GM10266 (cell line): ENCODE data around the gene IL12B.
"Not testable (repeated sequence)": the region's sequence is repeated elsewhere in the genome, so short reads cannot be mapped to it uniquely, and the experiment has no call there.

Experiments
- DNase-seq: peaks from one replicate; pipeline ENCODE4 v3.0.0; 2012; ENCODE audit errors: extremely low spot score
- TF ChIP-seq, protein P1 (sequence below): IDR thresholded peaks from 2 replicates; pipeline ENCODE4 v1.5.1; 2012; ENCODE audit warnings: mild to moderate bottlenecking, low read depth; ENCODE audit not compliant: control insufficient read depth, insufficient read depth; ENCODE audit errors: missing control alignments

IL12B gene

DNA sequence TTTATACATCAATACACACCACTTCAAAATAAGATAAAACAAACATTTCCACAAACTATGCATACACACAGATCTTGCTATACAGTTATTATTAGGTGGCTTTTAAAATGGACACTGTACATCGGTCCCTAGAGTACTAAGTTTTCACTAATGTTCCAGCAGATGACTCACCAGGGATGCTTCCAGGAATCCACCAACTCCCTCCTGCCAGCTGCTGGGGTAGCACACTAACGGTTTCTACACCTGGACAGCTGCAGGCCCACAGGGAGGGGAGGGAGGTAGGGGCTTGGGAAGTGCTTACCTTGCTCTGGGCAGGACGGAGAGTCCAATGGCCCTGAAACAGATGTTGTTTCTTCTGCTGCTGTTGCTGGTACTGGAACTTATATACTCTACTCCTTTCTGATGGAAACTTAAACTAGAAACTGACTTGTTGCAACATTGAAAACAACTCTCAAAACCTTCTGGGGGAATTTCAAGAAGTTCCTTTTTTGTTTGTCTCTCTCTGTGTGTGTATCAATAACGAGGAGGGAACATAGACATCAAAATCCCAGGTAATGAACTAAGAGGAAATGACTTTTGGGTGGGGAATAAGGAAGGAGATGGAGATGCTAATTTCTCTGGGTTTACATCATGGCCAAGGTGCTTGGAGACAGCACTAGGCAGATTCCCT, at the start of gene IL12B:
TSS of gene IL12B (minus strand) at position 357 of the 670 bp plus-strand sequence. CDS start 3,705 bp downstream, outside the sequence.
- TF ChIP-seq, protein P1, sequence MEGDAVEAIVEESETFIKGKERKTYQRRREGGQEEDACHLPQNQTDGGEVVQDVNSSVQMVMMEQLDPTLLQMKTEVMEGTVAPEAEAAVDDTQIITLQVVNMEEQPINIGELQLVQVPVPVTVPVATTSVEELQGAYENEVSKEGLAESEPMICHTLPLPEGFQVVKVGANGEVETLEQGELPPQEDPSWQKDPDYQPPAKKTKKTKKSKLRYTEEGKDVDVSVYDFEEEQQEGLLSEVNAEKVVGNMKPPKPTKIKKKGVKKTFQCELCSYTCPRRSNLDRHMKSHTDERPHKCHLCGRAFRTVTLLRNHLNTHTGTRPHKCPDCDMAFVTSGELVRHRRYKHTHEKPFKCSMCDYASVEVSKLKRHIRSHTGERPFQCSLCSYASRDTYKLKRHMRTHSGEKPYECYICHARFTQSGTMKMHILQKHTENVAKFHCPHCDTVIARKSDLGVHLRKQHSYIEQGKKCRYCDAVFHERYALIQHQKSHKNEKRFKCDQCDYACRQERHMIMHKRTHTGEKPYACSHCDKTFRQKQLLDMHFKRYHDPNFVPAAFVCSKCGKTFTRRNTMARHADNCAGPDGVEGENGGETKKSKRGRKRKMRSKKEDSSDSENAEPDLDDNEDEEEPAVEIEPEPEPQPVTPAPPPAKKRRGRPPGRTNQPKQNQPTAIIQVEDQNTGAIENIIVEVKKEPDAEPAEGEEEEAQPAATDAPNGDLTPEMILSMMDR: no peak
- no peak for DNase-seq

GRCh38 chr5:159377653-159378052, 47.4 kb upstream of the IL12B start:
- no peak for DNase-seq
- TF ChIP-seq, protein P1: no peak

- not testable (repeated sequence) for DNase-seq
Measured at GRCh38 chr5:159367866-159368265, 37.6 kb upstream of the IL12B start.

- not testable (repeated sequence) for DNase-seq
Measured at GRCh38 chr5:159366776-159367175, 36.5 kb upstream of the IL12B start.

- no peak for DNase-seq
- TF ChIP-seq, protein P1: no peak
Measured at GRCh38 chr5:159362220-159362619, 31.9 kb upstream of the IL12B start.

DNA sequence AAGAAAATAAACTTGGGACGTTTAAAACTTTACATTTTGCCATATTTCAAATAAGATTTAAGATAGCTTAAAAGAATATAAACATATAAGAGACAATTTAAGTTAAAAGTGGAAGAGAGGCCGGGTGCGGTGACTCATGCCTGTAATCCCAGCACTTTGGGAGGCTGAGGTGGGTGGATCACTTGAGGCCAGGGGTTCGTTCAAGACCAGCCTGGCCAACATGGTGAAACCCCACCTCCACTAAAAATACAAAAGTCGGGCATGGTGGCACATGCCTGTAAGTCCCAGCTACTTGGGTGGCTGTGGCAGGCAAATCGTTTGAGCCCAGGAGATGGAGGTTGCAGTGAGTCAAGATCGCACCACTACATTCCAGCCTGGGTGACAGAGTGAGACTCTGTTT, 29.6 kb upstream of the IL12B start:
- not testable (repeated sequence) for DNase-seq

GRCh38 chr5:159359408-159359807, 29.1 kb upstream of the IL12B start:
- no peak for DNase-seq
- TF ChIP-seq, protein P1: no peak

DNA sequence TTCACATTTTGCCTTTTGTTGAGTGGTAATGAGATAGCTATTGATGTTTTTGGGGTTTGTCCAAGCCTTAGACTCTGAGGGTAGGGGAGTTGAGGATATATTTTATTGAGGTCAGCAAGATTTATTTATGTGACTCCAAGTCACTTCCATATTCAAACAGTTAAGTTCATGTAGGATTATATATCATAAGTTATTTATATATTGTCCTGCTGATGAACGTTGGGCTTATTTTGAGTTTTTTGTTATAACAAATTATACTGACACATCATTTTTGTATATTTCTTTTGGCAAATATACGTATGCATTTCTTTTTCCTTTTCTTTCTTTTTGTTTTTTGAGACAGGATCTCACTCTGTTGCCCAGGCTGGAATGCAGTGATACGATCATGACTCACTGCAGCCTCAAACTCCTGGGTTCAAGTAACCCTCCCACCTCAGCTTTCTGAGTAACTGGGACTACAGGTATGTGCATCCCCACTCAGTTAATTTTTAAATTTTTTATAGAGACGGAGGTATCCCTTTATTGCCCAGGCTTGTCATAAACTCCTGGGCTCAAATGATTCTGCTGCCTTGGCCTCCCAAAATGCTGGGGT, 23.5 kb upstream of the IL12B start:
- TF ChIP-seq, protein P1: no peak
- DNase-seq: no peak

DNA sequence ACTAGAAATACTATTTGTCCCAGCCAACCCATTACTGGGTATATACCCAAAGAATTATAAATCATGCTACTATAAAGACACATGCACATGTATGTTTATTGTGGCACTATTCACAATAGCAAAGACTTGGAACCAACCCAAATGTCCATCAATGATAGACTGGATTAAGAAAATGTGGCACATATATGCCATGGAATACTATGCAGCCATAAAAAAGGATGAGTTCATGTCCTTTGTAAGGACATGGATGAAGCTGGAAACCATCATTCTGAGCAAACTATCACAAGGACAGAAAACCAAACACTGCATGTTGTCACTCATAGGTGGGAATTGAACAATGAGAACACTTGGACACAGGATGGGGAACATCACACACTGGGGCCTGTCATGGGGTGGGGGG, 20.4 kb upstream of the IL12B start:
- not testable (repeated sequence) for DNase-seq

DNA sequence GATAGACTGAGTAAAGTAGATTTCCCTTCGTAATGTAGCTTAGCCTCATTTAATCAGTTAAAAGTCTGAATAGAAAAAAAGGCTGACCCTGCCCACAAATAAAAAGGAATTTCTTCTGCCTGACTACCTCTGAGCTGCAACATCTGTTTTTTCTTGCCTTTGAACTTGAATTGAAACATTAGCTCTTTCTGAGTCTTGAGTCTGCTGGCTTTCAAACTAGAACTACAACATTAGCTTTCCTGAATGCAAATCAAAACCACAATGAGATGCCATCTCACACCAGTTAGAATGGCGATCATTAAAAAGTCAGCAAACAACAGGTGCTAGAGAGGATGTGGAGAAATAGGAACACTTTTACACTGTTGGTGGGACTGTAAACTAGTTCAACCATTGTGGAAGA, 19.9 kb upstream of the IL12B start:
- not testable (repeated sequence) for DNase-seq
